ENCODE data around the gene PTPRD.

Gene PTPRD

DNA sequence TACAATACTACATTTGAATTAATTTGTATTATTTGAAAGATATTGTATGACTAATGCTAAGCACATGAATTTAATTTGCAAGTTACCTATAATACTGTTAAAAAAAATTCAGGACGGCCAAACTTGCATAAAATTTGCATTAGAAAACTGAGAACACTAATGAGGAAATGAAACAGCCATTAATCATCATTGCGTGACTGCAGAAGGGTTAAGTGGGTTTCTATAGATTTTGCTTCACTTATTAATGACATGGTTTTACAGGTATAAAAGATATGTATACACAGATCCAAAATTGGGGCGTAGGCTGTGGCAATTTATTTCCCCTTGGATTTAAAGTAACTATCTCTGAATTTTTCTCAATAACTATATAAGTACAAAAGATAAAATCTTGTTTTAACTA is 882.6 kb downstream of the PTPRD start:
- DNase-seq = no peak

DNA sequence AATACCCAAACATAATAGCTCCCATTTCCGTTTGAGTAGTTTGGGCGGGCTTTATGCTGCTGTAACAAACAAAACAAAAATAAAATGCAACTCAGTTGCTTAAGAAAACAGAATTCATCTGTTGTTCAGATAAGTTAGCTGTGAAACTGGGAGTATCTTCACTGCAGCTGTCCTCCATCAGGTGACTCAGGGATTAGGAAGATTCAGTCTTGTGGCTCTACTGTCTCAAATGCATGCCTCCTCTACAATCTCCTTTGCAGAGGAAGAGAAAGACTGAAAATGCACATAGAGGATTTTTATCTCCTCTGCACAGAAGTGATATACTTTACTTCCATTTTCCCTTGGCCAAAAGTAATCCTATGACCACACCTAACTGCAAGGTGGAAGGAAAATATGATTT is 883.7 kb downstream of the PTPRD start:
- DNase-seq = no peak

DNA sequence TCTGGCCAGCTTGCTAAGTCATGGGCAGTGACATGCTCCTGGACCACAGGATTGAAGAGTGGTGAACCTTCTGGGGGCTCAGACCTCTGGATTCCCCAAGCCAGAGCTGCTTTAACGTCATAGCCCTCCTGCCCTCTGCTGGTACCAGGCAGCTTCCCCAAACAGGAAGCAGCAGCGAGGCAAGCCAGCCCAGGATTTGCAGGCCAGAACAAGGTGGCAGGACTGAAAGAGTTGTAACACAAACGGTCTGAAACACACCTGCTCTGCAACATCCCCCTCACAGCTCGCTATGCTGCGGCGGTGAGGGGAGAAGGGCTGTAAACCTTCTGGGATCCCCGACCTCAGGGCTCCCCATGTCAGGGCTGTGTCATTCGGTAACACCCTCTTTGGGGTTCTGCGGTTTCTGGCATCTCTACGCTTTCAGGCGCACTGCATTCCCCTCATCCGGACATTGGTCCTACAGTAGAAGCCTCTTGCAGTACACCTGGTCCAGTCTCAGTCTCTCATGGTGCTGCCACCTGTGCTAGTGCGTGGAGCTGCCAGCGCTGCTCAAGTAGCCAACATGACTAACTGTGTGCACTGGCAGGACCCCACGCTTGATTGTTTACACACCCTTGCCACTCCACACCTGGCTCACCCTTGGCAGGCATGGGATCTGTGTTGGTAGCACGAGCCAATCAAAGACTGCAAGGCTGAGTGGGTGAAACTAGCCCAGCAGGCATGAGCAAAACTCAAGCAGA is 893.3 kb downstream of the PTPRD start:
- no peak for DNase-seq

- no peak for DNase-seq
Observed at GRCh38 chr9:9718691-9719090, 894.1 kb downstream of the PTPRD start.

DNA sequence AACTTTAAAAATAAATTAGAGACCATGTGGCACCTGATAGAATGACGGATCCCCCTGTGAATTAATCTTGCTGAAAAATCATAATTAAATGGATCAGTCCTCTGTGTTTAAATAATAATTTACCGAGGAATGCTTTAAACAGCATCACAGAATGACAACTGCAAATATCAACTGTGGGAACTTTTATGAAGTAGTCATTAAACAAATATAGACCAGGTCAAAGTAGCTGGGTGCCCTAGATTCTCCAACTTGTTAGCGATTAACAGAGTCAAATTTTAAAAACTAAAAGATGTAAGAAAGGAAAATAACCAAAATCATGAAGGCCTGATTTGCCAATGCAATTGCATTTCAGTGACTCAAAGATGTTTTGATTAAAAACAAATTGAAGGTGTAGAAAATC is 933.4 kb downstream of the PTPRD start:
- no peak for DNase-seq

- DNase-seq = no peak
Observed at GRCh38 chr9:9674461-9674860, 938.3 kb downstream of the PTPRD start.

GRCh38 chr9:9670454-9670853 is 942.3 kb downstream of the PTPRD start:
- DNase-seq = no peak

DNA sequence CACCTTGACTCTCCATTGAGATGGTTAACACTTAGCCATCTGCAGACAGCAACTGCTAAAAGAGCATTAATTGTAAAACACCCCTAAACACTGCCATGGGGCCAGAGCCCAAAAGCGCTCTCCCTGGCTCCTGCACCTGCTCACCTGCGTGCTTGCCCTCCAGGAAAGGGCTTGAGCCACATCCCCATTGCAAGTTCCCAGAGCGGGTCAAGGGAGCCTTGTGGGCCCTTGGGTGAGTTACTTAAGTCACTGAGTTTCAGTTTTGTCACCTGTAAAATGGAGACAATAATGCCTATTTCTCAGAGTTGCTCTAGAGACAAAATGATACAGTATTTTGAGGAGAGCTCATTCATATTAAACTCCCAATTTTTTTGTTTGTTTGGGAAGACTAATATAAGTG is 967.8 kb downstream of the PTPRD start:
- no peak for DNase-seq

- no peak for DNase-seq
Observed at GRCh38 chr9:9631284-9631683, 981.5 kb downstream of the PTPRD start.

GRCh38 chr9:9625248-9625647 is 987.6 kb downstream of the PTPRD start:
- DNase-seq = no peak

DNA sequence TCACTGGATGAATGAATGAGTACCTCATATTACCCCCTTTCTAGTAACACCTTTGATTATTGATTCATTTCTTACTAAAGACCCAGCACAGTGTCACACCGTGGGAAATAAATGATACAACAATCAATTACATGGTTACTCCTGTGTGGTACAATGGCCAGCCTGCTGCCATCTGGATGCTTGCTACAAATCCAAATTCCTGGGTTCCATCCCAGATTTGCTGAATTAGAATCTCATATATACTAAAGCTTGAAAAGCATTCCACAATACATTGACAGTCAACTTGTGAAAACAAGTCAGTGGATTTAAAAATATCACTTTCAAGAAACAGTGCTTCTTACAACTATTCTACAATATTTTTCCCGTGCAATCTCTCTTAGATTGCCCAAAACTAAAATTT is 989.3 kb downstream of the PTPRD start:
- no peak for DNase-seq

DNA sequence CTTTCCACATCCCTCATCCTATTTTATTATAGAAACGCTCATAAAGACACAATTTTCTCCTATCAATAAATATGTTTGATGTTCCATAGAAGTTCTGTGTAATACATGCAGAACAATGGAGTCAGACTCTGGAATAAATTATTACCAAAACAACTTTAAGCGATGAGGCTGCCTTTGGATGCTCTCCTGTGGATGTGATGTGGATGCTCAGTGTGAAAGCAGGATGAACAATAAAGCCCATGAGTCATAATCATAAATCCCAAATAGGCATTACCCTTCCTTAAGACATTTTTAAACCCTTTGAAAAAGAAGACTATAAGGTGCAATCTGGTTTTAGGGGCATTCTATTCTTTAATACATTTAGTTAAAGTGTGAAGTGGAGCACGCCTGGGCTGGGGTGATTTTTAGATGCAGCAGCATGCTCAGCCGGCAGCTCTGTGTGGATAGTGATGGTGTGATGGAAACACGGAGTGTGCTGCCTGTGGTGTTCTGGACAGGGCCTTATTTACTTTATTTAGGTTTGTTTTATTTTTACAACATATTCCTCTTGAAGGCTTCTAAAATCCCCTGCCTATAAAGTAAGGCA is 991.4 kb downstream of the PTPRD start:
- no peak for DNase-seq

- DNase-seq = no peak
Observed at GRCh38 chr9:9620736-9621135, 992.1 kb downstream of the PTPRD start.

- no peak for DNase-seq
Observed at GRCh38 chr9:9615086-9615485, 997.7 kb downstream of the PTPRD start.

DNA sequence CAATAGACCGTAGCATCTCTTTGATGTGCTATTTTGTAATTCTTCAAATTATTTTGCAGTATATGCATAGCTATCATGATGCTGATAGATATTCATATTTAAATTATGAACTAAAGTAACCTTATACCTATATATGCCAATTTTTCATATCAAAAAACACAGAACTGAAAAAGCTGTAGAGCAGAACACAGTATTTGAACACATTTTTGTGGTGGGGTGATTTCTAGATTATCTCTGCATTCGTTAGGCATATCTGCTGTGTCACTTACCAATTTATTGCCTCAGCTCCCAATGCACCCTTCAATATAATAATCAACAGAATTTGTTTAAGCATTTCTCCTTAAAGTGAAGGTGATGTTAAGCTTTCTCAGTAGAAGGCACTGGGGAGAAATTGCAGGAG is 998.2 kb downstream of the PTPRD start:
- no peak for DNase-seq

DNA sequence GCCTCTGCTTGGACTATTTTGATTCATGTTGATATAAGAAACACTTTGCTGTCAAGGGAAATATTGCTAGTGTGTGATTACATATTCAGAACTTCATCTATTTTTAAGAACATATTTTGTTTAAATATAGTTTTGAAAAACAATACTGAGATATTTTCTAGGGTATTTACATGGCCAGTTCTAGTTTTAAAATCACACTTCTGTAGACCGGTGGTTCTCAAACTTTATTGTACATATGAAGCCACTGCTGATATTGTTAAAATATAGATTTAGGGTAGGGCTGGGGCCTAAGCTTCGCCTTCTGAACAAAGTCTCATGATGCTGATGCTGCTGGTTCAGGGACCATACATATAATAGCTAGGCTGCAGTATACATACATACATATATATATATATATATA is 1000.0 kb downstream of the PTPRD start:
- DNase-seq = no peak

- no peak for DNase-seq
Observed at GRCh38 chr9:9612270-9612669, 1000.5 kb downstream of the PTPRD start.

- DNase-seq = no peak
Observed at GRCh38 chr9:9605681-9606080, 1007.1 kb downstream of the PTPRD start.

DNA sequence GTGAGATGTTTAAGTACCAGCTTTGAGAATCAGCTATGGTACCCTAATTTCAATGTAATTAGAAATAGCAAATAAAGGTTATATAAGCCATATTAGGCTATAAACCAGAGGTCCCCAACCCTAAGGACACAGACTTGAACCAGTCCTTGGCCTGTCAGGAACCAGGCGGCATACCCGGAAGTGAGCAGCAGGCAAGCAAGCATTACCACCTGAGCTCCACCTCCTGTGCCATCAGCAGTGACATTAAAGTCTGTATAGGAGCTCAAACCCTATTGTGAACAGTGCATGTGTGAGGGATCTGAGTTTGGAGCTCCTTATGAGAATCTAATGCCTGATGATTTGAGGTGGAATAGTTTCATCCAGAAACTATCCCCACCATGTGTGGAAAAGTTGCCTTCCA is 1009.5 kb downstream of the PTPRD start:
- DNase-seq = no peak

DNA sequence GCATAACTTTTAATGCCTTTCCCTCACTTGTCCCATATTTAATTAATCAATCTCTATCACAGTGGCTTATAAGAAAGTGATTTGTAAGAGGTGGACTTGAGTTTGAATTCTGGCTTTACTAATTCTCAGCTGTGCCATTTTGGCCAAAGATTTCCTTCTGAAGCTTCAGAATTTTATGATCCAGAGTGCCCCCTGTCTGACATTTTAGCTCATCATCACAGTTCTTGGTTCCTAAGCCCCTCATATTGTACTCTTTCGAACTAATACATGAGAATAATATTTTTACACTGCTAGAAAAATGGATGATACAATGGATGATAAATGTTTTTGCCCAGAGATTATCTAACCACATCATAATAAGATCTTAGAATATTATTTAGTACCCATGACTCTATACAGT is 1014.1 kb downstream of the PTPRD start:
- no peak for DNase-seq

GRCh38 chr9:9592104-9592503 is 1020.7 kb downstream of the PTPRD start:
- no peak for DNase-seq

GRCh38 chr9:9585920-9586319 is 1026.9 kb downstream of the PTPRD start:
- DNase-seq = no peak

GRCh38 chr9:9574080-9574479 is 1038.7 kb downstream of the PTPRD start:
- DNase-seq = no peak

DNA sequence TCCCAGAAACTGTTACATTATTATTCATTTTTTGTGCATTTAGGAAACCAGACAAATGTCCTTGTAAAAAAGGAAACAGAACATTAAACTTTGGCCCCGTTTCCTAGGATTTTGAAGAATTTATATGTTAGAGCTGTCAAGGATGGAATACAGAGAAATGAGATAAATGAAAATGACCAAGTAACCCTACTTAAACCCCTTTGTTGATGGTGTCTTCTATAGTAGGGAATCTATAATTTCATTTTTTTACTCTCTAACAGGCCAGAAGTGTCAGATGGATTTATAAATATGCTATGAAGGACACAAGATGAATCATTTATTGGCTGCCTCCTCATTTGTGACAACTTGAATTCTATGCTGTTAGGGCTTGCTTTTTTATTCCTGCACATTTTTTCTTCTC is 1047.1 kb downstream of the PTPRD start:
- no peak for DNase-seq

- no peak for DNase-seq
Observed at GRCh38 chr9:9563817-9564216, 1049.0 kb downstream of the PTPRD start.
